ENCODE data around the gene ZBTB43.
"Not testable (repeated sequence)": the region's sequence is repeated elsewhere in the genome, so short reads cannot be mapped to it uniquely, and the experiment has no call there.

The ZBTB43 gene, protein sequence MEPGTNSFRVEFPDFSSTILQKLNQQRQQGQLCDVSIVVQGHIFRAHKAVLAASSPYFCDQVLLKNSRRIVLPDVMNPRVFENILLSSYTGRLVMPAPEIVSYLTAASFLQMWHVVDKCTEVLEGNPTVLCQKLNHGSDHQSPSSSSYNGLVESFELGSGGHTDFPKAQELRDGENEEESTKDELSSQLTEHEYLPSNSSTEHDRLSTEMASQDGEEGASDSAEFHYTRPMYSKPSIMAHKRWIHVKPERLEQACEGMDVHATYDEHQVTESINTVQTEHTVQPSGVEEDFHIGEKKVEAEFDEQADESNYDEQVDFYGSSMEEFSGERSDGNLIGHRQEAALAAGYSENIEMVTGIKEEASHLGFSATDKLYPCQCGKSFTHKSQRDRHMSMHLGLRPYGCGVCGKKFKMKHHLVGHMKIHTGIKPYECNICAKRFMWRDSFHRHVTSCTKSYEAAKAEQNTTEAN

DNA sequence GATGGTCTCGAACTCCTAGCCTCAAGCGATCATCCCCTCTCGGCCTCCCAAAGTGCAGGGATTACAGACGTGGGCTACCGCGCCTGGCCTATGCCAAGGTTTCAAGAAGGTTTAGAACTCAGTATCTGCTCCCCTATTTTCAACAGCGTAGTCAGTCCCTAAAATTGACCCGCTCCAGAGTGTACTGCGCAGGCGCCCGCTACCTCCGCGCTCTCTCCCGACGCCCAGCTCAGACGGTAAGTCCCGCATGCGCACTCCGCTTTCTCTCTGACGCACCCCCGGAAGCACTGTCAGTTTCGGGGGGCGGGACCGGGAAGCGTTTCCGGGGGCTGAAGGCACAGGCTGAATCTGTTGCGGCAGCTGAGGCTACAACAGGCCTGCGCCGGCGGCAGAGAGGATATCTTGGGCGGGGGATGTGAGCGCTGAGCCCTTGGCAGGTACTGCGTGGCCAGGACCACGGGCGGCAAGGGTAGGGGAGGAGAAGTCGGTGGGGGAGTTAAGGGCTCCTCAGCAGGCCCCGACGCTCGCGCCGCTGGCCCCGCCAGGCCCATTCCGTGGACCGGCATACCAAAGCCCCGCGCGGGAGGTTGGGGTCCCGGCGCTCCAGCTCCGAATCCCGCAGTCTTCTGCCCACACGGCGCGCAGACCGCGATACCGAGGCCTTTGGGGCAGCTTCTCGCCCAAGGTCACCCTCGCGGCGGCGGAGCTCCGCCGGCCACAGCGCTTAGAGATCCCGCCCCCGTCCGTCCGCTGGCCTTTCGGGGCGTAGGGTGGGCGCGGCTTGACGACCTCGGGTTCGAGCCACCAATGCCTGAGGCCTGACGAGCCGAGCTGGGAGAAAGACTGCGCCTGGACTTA lies at the start of gene ZBTB43:
ZBTB43 (plus strand) TSS at position 345 of the 858 bp plus-strand sequence. CDS start 27,470 bp downstream, outside the sequence.
- peak; percentile 97 for DNase-seq (ENCODE audit: low spot score)

DNA sequence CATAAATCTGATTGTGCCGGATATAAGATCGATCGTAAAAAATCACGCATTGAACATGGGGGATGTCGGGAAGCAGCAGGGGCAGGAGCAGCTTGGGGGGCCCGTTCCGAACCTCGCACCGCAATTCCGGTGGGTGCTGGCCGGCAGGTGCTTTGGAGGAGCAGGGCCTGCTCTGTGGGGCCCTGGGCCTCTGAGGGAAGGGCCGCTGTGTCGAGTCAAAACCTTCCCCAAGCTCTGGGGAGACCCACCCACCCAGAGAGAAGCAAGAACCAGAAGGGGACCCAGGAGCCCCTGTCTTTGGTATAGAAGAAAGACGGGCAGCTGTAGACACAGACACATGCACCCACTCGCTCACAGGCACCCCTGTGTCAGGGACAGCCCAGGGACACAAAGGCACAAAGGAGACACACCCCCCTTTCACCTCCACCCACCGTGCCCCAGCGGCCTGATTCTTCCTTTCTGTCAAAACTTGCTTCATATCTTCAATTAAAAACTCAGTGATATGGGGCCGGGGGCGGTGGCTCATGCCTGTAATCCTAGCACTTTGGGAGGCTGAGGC lies 49.4 kb upstream of the ZBTB43 start:
- DNase-seq (ENCODE audit: low spot score), result no peak

DNA sequence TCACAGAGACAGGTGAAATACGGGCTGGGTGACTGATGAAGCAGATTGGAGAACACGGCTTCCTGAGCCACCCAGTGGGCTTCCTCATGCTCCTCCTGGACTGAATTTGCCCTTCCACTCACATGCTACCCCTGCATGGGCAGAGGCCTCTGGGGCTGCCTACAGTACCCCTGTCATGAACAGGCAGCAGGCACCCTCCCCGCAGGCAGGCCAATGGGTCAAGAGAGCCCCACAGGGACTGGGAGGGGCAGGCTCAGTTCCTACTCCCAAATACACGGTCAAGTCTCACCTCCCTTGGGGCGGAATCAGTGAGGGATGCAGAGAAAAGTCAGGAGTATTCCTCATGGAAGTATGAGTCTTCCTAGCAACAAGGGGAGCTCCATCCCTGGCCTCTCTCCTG lies 48.6 kb upstream of the ZBTB43 start:
- no peak for DNase-seq (ENCODE audit: low spot score)

DNA sequence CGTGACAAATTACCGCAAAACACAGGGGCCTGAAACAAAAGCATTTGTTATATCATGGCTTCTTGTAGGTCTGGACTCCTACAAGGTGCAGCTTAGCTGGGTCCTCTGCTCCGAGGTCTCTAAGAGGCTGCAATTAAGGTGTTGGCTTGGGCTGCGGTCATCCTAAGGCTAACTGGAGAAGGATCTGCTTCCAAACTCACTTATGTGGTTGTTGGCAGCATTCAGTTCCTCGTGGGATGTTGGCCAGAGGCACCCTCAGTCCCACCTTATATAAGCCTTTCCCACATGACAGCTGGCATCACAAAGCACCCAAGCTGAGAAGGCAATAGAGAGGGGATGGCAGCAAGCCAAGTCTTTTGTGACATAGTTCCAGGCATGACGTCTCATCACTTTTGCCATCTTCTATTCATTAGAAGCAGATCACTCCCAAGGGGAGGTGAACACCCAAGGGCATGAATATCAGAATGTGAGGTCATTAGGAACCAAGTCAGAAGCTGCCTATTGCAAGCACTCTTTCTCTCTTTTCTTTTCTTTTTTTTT lies 47.9 kb upstream of the ZBTB43 start:
- no peak for DNase-seq (ENCODE audit: low spot score)

DNA sequence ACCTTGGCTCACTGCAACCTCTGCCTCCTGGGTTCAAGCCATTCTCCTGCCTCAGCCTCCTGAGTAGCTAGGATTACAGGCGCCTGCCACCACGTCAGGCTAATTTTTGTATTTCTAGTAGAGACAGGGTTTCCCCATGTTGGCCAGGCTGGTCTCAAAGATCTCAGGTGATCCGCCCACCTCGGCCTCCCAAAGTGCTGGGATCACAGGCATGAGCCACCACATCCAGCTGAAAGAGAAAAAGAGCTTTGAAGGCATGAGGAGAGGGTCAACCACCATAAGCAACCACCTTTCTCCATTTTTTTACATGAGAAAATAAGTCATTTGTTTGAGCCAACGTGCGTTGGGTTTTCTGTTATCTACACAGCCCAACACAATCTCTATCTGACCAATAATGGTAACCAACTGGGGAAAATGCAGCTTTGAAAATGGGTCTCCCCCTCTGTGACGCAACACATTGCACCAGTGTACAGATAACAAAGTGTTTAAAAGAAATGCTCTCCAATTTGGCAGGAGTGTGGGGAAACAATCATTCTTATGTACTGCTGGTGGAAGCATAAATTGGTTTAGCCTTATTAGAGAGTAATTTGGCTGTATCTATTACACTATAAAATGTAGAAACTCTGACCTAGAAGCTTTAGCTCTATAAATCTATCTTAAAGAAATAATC lies 45.8 kb upstream of the ZBTB43 start:
- no peak for DNase-seq (ENCODE audit: low spot score)

DNA sequence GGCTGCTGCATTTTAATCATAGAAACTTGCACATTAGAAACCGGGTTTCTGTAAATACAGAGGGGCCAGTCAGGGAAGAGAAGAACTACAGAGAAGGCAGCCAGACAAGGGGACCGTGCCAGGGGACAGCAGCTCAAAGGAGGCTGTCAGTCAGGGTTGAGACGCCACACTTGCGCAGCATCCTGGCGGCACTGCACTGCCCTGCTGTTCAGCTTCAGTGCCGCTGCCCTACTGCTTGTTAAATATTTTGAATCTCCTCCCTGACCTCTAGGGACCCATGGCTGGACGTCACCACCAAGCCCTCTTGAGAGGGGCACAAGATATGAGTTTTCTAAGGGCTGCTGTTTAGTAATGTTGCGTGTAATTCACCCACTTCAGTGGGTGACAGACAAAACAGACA lies 43.6 kb upstream of the ZBTB43 start:
- DNase-seq (ENCODE audit: low spot score), result no peak

DNA sequence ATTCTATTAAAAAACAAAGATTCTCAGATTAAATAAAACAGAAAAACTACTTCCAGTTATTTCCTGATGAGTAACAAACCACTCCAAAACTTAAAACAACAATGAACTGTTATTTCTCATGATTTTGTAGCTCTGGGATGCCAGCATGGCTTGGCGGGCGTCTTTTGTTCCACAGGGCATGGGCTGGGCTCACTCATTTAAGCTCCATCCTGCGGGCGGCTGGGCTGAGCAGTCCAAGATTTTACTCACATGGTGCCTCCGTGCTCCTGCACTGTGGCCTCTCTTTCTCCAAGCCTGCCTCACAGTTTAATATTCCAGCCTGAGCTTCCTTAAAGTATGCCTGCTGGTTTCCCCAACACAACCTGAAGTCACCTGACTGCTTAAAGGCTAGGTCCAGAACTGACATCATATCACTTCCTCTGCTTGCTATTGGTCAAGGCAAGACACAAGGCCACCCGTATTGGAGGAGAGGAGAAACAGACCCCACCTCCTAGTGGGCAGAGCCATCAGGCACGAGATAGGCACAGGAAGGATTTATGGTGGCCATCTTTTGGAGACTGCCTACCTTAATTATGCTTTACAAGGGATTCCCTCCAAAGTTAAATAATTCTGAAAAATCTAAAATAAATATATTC lies 41.6 kb upstream of the ZBTB43 start:
- DNase-seq (ENCODE audit: low spot score), result no peak

DNA sequence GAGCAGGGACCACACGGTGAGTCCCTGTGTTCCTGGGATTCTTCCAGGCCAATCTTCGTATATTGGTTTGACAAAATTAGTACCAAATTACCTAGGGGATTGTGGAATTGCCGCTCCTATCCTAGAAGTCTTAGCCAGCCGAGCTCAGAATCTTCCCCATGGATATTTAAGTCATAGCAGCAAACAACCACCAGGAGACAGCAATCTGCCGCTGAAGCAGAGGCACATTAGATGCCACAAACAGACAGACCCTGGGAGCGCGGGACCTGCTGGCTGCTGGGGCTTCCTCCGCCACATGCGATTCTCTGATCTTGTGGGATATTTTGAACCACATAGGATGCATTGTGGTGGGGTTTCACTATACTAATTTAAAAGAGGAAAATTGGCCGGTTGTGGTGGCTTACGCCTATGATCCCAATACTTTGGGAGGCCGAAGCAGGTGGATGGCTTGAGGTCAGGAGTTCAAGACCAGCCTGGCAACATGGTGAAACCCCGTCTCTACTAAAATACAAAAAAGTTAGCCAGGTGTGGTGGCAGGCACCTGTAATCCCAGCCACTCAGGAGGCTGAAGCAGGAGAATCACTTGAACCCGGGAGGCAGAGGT lies 31.7 kb upstream of the ZBTB43 start:
- no peak for DNase-seq (ENCODE audit: low spot score)

DNA sequence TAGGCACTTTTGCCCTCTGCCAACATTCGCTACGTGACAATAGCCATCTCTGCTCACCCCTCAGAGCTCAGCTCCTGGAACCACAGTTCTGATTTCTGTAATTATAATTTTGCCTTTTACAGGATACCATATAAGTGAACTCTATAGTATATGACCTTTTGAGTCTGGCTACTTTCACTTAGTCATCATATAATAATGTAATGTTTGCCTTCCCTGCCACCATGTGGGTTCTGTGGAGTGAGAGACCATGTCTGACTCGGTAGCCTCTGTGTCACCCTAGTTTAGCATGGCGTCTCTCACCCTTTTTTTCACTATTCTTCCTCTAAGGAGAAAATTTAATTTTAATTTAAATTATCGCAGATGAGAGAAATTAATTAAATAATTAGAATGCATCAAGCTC lies 28.9 kb upstream of the ZBTB43 start:
- DNase-seq (ENCODE audit: low spot score), result no peak

DNA sequence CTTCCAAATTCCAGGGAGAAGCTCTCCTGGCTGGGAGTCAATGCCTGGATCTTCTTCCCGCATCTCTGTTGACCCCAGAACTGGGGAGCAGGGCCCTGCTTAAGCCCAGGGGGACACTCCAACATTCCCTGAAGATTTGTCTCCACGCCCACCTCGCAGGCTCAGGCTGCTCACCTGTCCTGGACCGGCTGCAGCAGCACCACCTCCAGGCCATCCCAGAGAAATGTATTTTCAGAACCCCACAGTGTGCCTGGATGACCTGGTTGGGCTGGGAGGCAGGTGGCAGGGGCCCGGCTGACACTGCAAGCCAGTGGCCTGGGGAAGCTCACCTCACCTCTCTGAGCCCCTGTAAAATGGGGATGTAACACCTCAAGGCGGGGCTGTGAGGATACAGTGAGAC lies 27.1 kb upstream of the ZBTB43 start:
- DNase-seq (ENCODE audit: low spot score), result no peak

DNA sequence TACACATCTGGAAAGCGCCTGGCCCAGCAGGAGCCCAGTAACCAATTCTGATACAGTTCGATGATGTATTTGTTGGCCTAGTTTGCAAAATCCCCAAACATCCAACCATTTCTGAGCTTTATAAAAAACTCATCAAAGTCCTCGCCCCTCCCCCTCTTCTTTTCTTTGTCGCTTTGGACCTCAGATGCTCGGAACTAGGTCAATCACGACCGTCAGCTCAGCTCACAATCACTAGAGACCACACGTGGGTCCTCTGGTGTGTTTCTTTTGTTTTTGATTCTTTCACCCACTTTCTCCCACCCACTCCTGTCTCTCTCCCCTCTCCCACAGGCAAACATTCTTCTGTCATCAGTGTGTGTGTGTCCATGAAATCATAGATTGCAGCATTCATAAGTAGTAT lies 26.7 kb upstream of the ZBTB43 start:
- no peak for DNase-seq (ENCODE audit: low spot score)

DNA sequence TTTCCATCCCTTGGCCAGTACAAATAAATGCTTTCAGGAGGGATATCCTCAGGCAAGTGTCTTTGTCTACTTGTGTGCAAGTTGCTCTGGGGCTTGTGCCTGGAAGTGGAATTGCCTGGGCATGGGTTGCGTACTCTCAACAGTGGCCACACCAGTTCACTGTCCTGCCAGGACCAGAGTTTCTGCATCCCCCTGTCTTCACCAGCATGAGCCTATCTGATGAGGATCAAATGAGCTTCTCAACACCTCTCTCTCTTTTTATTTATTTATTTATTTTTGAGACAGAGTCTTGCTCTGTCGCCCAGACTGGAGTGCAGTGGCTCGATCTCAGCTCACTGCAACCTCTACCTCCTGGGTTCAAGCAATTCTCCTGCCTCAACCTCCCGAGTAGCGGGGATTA lies 26.1 kb upstream of the ZBTB43 start:
- DNase-seq (ENCODE audit: low spot score), result not testable (repeated sequence)

DNA sequence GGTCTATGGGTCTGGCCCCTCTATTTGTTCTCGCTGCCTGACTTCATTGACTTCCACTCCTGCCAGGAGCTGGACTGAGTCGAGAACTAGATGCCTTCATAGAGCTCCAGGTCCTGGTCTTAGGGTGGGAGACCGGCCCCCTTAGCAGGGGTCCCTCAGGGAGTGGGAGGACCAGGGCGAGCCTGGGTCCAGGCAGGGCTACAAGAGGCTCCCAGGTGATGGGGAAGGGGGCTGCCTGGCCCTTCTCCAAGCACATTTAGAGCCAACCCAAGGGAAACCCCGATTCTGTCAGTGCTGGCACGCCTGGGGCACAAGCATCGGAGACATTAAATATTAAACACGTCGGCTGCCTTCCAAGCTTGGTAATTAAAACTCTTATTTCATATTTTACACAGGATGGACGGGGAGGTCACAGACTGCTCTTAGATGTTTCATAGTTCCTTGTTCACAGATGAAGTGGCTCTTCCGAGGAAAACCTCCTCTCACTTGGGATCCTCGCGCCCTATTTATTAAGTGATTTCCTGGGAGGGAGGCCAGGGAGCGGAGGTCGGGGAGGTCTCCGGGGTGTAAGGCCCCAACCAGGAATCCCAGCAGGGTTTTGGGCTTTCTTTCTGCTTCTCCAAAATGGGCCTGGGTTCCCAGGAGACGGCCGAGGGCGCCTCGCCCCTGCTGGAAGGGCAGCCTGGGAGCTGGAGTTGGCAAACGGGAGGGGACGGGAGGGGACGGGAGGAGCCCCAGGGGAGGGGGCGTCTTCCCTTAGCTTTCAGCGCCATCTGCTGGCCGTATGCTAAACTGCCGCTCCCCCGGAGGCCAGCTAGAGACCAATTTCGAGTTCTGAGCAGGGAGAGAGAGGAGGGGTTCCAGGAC lies 23.4 kb upstream of the ZBTB43 start:
- peak; percentile 58 for DNase-seq (ENCODE audit: low spot score)

DNA sequence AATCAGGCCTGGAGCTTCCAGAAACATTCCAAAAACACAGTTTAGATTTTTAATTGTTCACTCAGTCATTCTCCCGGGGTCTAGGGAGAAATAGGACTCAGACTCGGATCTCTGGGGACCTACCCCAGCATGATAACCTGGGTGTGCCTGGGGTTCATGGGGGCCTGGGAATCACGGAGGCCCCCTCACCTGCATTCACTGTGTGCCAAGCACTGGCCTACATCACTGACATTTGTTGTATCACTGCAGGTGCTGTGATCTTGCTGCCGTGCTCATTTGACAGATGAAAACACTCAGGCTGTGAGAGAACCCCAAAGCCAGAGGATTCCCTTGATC lies 22.8 kb upstream of the ZBTB43 start:
- no peak for DNase-seq (ENCODE audit: low spot score)

DNA sequence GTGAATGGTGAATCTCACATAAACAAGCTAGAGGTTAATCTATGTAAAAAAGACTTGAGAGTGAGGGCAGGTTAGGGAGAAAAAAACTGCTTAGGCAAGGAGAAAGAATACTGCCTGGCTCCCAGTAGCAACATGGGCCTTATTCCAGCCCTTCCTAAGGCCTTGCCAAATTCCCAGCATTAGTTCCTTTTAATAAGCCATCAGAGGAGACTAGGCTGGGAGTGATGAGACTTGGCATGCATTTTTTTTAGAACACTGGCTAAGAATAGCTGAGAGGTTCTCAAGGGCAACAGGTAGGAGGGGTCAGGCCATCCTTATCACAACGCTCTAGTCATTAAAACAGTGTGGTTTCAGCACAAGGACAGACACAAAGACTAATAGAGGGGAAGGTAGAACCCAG lies 20.9 kb upstream of the ZBTB43 start:
- no peak for DNase-seq (ENCODE audit: low spot score)

DNA sequence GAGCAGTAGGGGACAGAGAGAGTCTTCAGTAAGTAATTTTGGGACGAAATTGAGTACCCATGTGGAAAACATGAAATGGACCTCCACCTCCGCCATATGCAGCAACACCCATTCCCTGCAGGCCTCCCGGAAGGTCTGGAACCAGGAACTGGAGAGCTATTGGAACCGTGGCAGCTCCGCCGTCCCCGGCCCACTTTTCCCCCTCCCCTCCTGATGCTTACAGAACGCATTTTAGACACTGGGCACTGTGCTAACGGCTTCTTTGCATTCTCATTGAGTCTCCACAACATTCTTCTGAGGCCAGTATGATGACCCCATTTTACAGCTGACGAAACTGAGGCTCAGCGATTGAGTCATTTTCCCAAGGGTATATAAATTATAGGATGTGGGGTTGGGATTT lies 20.4 kb upstream of the ZBTB43 start:
- no peak for DNase-seq (ENCODE audit: low spot score)

DNA sequence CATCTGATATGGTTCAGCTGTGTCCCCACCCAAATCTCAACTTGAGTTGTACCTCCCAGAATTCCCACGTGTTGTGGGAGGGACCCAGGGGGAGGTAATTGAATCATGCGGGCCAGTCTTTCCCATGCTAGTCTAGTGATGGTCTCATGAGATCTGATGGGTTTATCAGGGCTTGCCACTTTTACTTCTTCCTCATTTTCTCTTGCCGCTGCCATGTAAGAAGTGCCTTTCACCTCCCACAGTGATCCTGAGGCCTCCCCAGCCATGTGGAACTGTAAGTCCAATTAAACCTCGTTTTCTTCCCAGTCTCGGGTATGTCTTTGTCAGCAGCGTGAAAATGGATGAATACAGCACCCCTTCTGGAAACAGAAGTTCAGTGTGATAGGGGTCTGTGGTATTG lies 20.0 kb upstream of the ZBTB43 start:
- not testable (repeated sequence) for DNase-seq (ENCODE audit: low spot score)

DNA sequence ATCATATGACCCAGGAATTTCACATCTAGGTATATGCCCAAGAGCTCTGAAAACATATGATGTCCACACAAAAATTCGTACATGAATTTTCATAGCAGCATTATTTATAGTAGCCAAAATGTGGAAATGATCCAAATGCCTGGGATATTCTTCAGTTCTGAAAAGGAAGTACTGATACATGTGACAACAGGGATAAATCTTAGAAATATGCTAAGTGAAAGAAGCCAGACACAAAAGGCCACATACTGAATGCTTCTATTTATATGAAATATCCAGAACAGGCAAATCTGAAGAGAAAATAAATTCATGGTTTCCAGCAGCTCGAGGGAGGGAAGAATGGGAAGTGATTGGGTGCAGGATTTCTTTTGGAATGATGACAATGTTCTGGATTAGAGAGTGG lies 16.8 kb upstream of the ZBTB43 start:
- no peak for DNase-seq (ENCODE audit: low spot score)

DNA sequence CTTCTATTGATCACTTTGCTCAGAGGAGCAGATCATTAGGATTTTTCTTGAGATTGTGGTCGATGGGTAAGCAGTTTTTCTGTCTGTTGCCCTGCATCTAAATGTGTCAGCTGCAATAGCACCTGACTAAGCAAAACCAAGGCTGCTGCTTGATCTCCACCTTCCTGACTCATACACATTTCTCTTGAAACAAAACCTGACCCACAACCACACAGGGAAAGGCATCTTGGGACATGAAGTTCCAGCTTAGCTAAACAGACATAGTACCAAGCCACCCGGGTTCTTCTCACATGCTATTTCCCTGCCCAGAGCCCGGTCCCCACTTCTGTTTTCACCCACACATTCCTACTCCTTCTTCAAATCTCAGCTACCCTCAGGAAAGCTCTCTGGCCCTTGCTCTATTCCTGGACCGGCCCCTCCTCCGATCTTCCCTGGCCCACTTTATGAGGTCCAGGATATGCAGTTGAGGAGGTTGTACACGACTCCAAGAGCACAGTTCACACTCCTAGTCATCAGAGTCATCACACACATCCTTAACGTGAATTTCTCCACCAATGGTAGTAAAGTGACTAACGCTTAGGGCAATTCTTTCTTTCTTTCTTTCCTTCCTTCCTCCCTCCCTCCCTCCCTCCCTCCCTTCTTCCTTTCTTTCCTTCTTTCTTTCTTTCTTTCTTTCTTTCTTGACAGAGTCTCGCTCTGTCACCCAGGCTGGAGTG lies 16.0 kb upstream of the ZBTB43 start:
- DNase-seq (ENCODE audit: low spot score), result no peak

DNA sequence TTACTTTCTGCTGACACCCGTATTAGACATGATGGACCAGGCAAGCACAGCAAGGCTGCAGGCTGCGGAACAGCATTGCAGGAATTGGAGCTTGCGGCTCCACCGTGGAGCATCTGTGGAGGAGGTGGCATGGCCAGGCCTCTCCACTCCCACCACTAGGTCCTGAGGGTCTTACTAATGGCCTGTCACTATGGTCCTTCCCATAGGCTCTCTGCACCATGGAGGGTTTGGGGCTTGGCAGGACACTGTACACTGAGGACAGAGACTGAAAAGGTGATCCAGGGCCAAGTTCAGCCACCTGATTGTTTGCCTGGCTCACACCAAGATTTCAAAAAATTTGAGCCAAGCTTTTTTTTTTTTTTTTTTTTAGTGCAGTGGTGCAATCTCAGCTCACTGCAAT lies 14.3 kb upstream of the ZBTB43 start:
- no peak for DNase-seq (ENCODE audit: low spot score)
